H1 (cell line): ENCODE measurements around the gene TBC1D9B. TPM values are rescaled to one million over a fixed set of nuclear protein-coding genes. Genes with fewer than 3 reads are reported as not detected.

Experiments used
- CTCF ChIA-PET: fragments of 300-600 bp; sonication (Branson Sonifier 250); formaldehyde crosslinking; loops from one replicate; lab custom pipeline; 2021; ENCODE audit not compliant: partially characterized antibody; lab: Charles Lee
- POLR2A ChIA-PET: fragments of 300-600 bp; sonication (Branson Sonifier 250); formaldehyde crosslinking; loops from one replicate; lab custom pipeline; 2021; ENCODE audit warnings: inconsistent platforms; ENCODE audit not compliant: partially characterized antibody; lab: Charles Lee
- DNase-seq, 2 experiments: peaks; one replicate each; pipeline versions ENCODE4 v3.0.0 to v3.0.0-alpha.2; 2010 to 2022; ENCODE audit warnings: low spot score in 2 of 2, low read depth in 1 of 2, mixed read lengths in 1 of 2
- FAIRE-seq: peaks from 2 replicates; lab custom pipeline; 2011; peaks lifted over from hg19 to GRCh38; lab: Jason Lieb, UNC
- H2AFZ ChIP-seq: 2 replicates; pipeline ENCODE4 v1.8.1; 2012; ENCODE audit warnings: low read length, inconsistent platforms
- H2AK5ac ChIP-seq: 2 replicates; pipeline ENCODE4 v1.6.1; 2013; ENCODE audit warnings: low read depth, low read length
- H2BK120ac ChIP-seq: replicated peaks from 2 replicates; pipeline ENCODE3; 2013; ENCODE audit warnings: low read depth, low read length, inconsistent platforms
- H2BK12ac ChIP-seq: 2 replicates; pipeline ENCODE4 v1.6.1; 2013; ENCODE audit warnings: low read depth, low read length
- H2BK15ac ChIP-seq: 2 replicates; pipeline ENCODE4 v1.6.1; 2013; ENCODE audit warnings: low read length
- H2BK20ac ChIP-seq: 2 replicates; pipeline ENCODE4 v1.6.1; 2013; ENCODE audit warnings: low read length
- H2BK5ac ChIP-seq: 2 replicates; pipeline ENCODE4 v1.6.1; 2013; ENCODE audit warnings: low read depth, low read length
- H3K14ac ChIP-seq: 2 replicates; pipeline ENCODE4 v1.6.1; 2013; ENCODE audit warnings: inconsistent platforms; ENCODE audit not compliant: insufficient read length
- H3K18ac ChIP-seq: 2 replicates; pipeline ENCODE4 v1.6.1; 2013; ENCODE audit warnings: low read length; ENCODE audit errors: extremely low read depth
- H3K23ac ChIP-seq: 2 replicates; pipeline ENCODE4 v1.6.1; 2013; ENCODE audit warnings: inconsistent platforms; ENCODE audit not compliant: insufficient read length
- H3K23me2 ChIP-seq: 2 replicates; pipeline ENCODE4 v1.6.1; 2013; ENCODE audit warnings: low read depth, low read length
- H3K27ac ChIP-seq: 2 replicates; pipeline ENCODE4 v1.6.1; 2011; ENCODE audit warnings: low read depth, low read length, inconsistent platforms
- H3K27me3 ChIP-seq, 4 experiments: replicated peaks in 1 of 4; 1 replicate in 1 of 4; 2 replicates in 3 of 4; pipeline versions ENCODE4 v1.6.1 to v1.8.1; 2011 to 2013; ENCODE audit warnings: low read length in 3 of 4, mild to moderate bottlenecking in 3 of 4, inconsistent platforms in 2 of 4, mixed read lengths in 2 of 4, moderate library complexity in 1 of 4; ENCODE audit not compliant: control insufficient read depth in 3 of 4, insufficient read depth in 3 of 4; ENCODE audit errors: extremely low read depth in 1 of 4
- H3K36me3 ChIP-seq, 4 experiments: 2 replicates each; pipeline versions ENCODE4 v1.6.1 to v1.8.1; 2011 to 2013; ENCODE audit warnings: mild to moderate bottlenecking in 4 of 4, low read length in 3 of 4, moderate library complexity in 2 of 4, control low read depth in 1 of 4, inconsistent platforms in 1 of 4; ENCODE audit not compliant: insufficient read depth in 4 of 4, control insufficient read depth in 2 of 4
- H3K4ac ChIP-seq: replicated peaks from 2 replicates; pipeline ENCODE3; 2013; ENCODE audit warnings: low read length, low read depth, mixed read lengths, inconsistent platforms; ENCODE audit not compliant: insufficient read length
- H3K4me1 ChIP-seq, 4 experiments: replicated peaks in 1 of 4; 1 replicate in 1 of 4; 2 replicates in 3 of 4; pipeline versions ENCODE4 v1.6.1 to v1.8.1; 2011 to 2013; ENCODE audit warnings: low read length in 3 of 4, inconsistent platforms in 2 of 4, mixed read lengths in 1 of 4; ENCODE audit not compliant: insufficient read depth in 4 of 4, control insufficient read depth in 3 of 4
- H3K4me2 ChIP-seq, 2 experiments: 2 replicates each; pipeline versions ENCODE4 v1.6.1 to v1.8.1; 2011 to 2013; ENCODE audit warnings: low read depth in 2 of 2, low read length in 2 of 2, control low read depth in 1 of 2, inconsistent platforms in 1 of 2, mild to moderate bottlenecking in 1 of 2; ENCODE audit not compliant: insufficient read depth in 1 of 2
- H3K4me3 ChIP-seq, 4 experiments: fragments of 200-600, 300-600 bp in 1 of 4; sonication (generic), shearing (Covaris generic), sonication (Bioruptor Twin) in 1 of 4; 2 replicates each; pipeline versions ENCODE4 v1.5.1 to v1.8.1; 2011 to 2016; ENCODE audit warnings: low read length in 4 of 4, low read depth in 3 of 4, control low read depth in 2 of 4, inconsistent platforms in 2 of 4, mild to moderate bottlenecking in 2 of 4, mixed read lengths in 1 of 4, moderate library complexity in 1 of 4; ENCODE audit not compliant: insufficient read depth in 2 of 4; ENCODE audit errors: extremely low read depth in 1 of 4
- H3K56ac ChIP-seq: replicated peaks from 2 replicates; pipeline ENCODE3; 2013; ENCODE audit warnings: low read depth, mild to moderate bottlenecking, mixed read lengths, low read length, inconsistent platforms; ENCODE audit not compliant: insufficient read length
- H3K79me1 ChIP-seq: 2 replicates; pipeline ENCODE4 v1.6.1; 2013; ENCODE audit warnings: low read depth, low read length, control low read depth
- H3K79me2 ChIP-seq, 2 experiments: 2 replicates each; pipeline versions ENCODE4 v1.6.1 to v1.8.1; 2012 to 2013; ENCODE audit warnings: low read length in 2 of 2, mild to moderate bottlenecking in 2 of 2, inconsistent platforms in 1 of 2; ENCODE audit not compliant: insufficient read depth in 2 of 2, control insufficient read depth in 1 of 2
- H3K9ac ChIP-seq, 4 experiments: replicated peaks in 1 of 4; 1 replicate in 1 of 4; 2 replicates in 3 of 4; pipeline versions ENCODE4 v1.6.1 to v1.8.1; 2011 to 2013; ENCODE audit warnings: low read depth in 3 of 4, low read length in 3 of 4, control low read depth in 2 of 4, mild to moderate bottlenecking in 2 of 4, moderate library complexity in 2 of 4, inconsistent platforms in 1 of 4; ENCODE audit errors: extremely low read depth in 1 of 4
- H3K9me3 ChIP-seq, 2 experiments: 2 replicates each; pipeline versions ENCODE4 v1.6.1 to v1.8.1; 2012 to 2013; ENCODE audit warnings: mild to moderate bottlenecking in 2 of 2, moderate library complexity in 2 of 2, control low read depth in 1 of 2, inconsistent platforms in 1 of 2, low read depth in 1 of 2, low read length in 1 of 2, mixed read lengths in 1 of 2; ENCODE audit not compliant: insufficient read depth in 2 of 2
- H4K20me1 ChIP-seq, 2 experiments: replicated peaks in 1 of 2; 2 replicates each; pipeline versions ENCODE3 to v1.8.1; 2011 to 2013; ENCODE audit warnings: inconsistent platforms in 2 of 2, low read length in 2 of 2, mild to moderate bottlenecking in 1 of 2; ENCODE audit not compliant: insufficient read depth in 2 of 2, control insufficient read depth in 1 of 2
- H4K5ac ChIP-seq: 2 replicates; pipeline ENCODE4 v1.6.1; 2013; ENCODE audit warnings: low read length, low read depth, mixed read lengths, inconsistent platforms; ENCODE audit not compliant: insufficient read length
- H4K8ac ChIP-seq: 2 replicates; pipeline ENCODE4 v1.8.0; 2013; ENCODE audit warnings: mild to moderate bottlenecking, moderate library complexity, low read length, inconsistent platforms; ENCODE audit not compliant: insufficient read depth; ENCODE audit errors: extremely low read depth
- H4K91ac ChIP-seq: replicated peaks from 2 replicates; pipeline ENCODE3; 2013; ENCODE audit warnings: low read length, mixed read lengths, inconsistent platforms; ENCODE audit not compliant: insufficient read length
- CHD1 ChIP-seq: IDR thresholded peaks from 2 replicates; pipeline ENCODE4 v1.6.1; 2012; ENCODE audit warnings: low read depth, low read length, improper control_type of control experiment
- EZH2 ChIP-seq: fragments of 200-600 bp; sonication (generic); IDR thresholded peaks from 2 replicates; pipeline ENCODE4 v1.7.1; 2012; ENCODE audit warnings: low read depth, mild to moderate bottlenecking, moderate library complexity, low read length, inconsistent platforms; ENCODE audit not compliant: severe bottlenecking
- HDAC6 ChIP-seq: IDR thresholded peaks from one replicate; pipeline ENCODE4 v1.7.1; 2012; ENCODE audit warnings: low read depth, mild to moderate bottlenecking, inconsistent platforms, low read length, moderate library complexity
- KDM1A ChIP-seq: fragments of 200-600, 300-600 bp; sonication (generic); IDR thresholded peaks from 2 replicates; pipeline ENCODE4 v1.7.1; 2016; ENCODE audit warnings: mild to moderate bottlenecking, low read length, borderline replicate concordance
- MAX ChIP-seq: IDR thresholded peaks from 2 replicates; pipeline ENCODE4 v1.6.1; 2012; ENCODE audit warnings: inconsistent platforms
- NRF1 ChIP-seq: IDR thresholded peaks from 2 replicates; pipeline ENCODE4 v1.6.1; 2011; ENCODE audit warnings: mild to moderate bottlenecking, low read depth, low read length, improper control_type of control experiment
- POLR2A ChIP-seq, 2 experiments: IDR thresholded peaks; 1 replicate in 1 of 2; 2 replicates in 1 of 2; pipeline ENCODE4 v1.6.1; 2011; ENCODE audit warnings: low read depth in 2 of 2, low read length in 2 of 2, mild to moderate bottlenecking in 2 of 2; ENCODE audit errors: control extremely low read depth in 1 of 2
- RNF2 ChIP-seq: fragments of 200-900, 300-1000 bp; sonication (generic); IDR thresholded peaks from 2 replicates; pipeline ENCODE4 v1.7.1; 2016; ENCODE audit warnings: borderline replicate concordance, low read depth, mild to moderate bottlenecking, antibody characterized with exemption, low read length; ENCODE audit not compliant: poor library complexity, severe bottlenecking; ENCODE audit errors: missing control alignments
- SUZ12 ChIP-seq: fragments of 200-600 bp; sonication (generic); IDR thresholded peaks from 2 replicates; pipeline ENCODE4 v1.6.1; 2012; ENCODE audit warnings: mild to moderate bottlenecking, inconsistent platforms, low read length, moderate library complexity, mixed read lengths
- TAF7 ChIP-seq: optimal IDR thresholded peaks from 2 replicates; pipeline ENCODE3; 2011; ENCODE audit warnings: low read depth, mild to moderate bottlenecking, inconsistent platforms, low read length, moderate library complexity, borderline replicate concordance
- YY1 ChIP-seq: IDR thresholded peaks from 2 replicates; pipeline ENCODE4 v1.6.1; 2011; ENCODE audit warnings: low read depth, mild to moderate bottlenecking, low read length
- WGBS, 2 experiments: shearing (Covaris generic) in 1 of 2; methylation state at CpG; one replicate each; pipeline versions ENCODE4 v1.1.6 to v1.1.7; 2013 to 2015; ENCODE audit warnings: low lambda C conversion rate in 2 of 2, mixed read lengths in 2 of 2, inconsistent platforms in 1 of 2, low coverage in 1 of 2, missing lambda C conversion rate in 1 of 2; ENCODE audit not compliant: insufficient replicate concordance in 2 of 2, insufficient coverage in 1 of 2, insufficient read length in 1 of 2; ENCODE audit errors: extremely low coverage in 1 of 2, missing lambda C conversion rate in 1 of 2; 5-methylcytosine and 5-hydroxymethylcytosine counted together
- polyA plus RNA-seq, 7 experiments: library from polyadenylated mRNA; depleted of rRNA in 3 of 7; stranded (reverse) in 5 of 7; unstranded in 2 of 7; fragments of >200 nt in 5 of 7; fragments of 200-250 nt in 2 of 7; gene quantifications; 1 replicate in 5 of 7; 2 replicates in 1 of 7; 4 replicates in 1 of 7; pipeline versions ENCODE4 v1.2.1 to v1.2.3, GENCODE V29; 2011 to 2013; ENCODE audit warnings: missing spikeins in 2 of 7, mixed read lengths in 2 of 7
- total RNA-seq: library from RNA; stranded (reverse); fragmentation: NEBNext Ultra II Directional; extraction: Animal tissue kit (Norgen Biotek cat#: 25700); gene quantifications from 2 replicates; pipeline ENCODE4 v1.2.1, GENCODE V29; 2021

TBC1D9B gene
- total and polyA plus RNA-seq, 2 of the 8 experiments (the other 6 are each of a cell fraction or from before 2014, with no cell fraction given): 33.6 to 57.1 TPM

- H4K20me1 ChIP-seq: peaks cover 0 to 5% of the 10 kb centered on the region in 2 experiments
- no peak overlapping the region for H3K4me3 ChIP-seq
- FAIRE-seq: no peak
- POLR2A ChIA-PET: interaction anchor here (0.5 to 1.0 kb wide), 3 partner anchors 8 to 505 kb away, joined by 3 to 4 read pairs (median 3); no protein-coding TSS in a partner anchor
- CTCF ChIA-PET: interaction anchor here (1.0 to 8.0 kb wide), 3 partner anchors 13 to 35 kb away, joined by 3 to 67 read pairs (median 3); no protein-coding TSS in a partner anchor
- no peak for DNase-seq
- H3K4ac ChIP-seq: no peak overlapping the region
- no peaks in the 10 kb centered on the region; a peak in 1 of 7 replicates for H3K4me1 ChIP-seq
- H3K9me3 ChIP-seq: peaks cover 4 to 5% of the 10 kb centered on the region in 2 experiments; a peak in 1 of 4 replicates
- no peak overlapping the region for H2BK5ac ChIP-seq
- no peak overlapping the region for H3K9ac ChIP-seq
- no peak overlapping the region for H3K4me2 ChIP-seq
- H3K18ac ChIP-seq: no peak overlapping the region
- no peak overlapping the region for H3K14ac ChIP-seq
- no peak overlapping the region for H3K27ac ChIP-seq
- no peak overlapping the region for H2BK12ac ChIP-seq
- H2BK120ac ChIP-seq: no peak overlapping the region
- no peak overlapping the region for H4K5ac ChIP-seq
- H3K79me1 ChIP-seq: no peaks in the 10 kb centered on the region
- no peak overlapping the region for H3K23ac ChIP-seq
- no peak overlapping the region for H2BK20ac ChIP-seq
- H3K23me2 ChIP-seq: no peaks in the 10 kb centered on the region
- WGBS, 2 experiments: 90% methylated on average over 6 of the region's 6 CpGs; no CpG with 5 or more reads in 1 of the 2 experiments
- H2AK5ac ChIP-seq: no peak overlapping the region
- no peak overlapping the region for H4K8ac ChIP-seq
- no peaks in the 10 kb centered on the region for H3K27me3 ChIP-seq
- no peak overlapping the region for H4K91ac ChIP-seq
- peaks cover 0 to 29% (median 11%) of the 10 kb centered on the region in 4 experiments; a peak in 6 of 8 replicates for H3K36me3 ChIP-seq
- H3K56ac ChIP-seq: no peak overlapping the region
- H2AFZ ChIP-seq: no peak overlapping the region
- H3K79me2 ChIP-seq: no peaks in the 10 kb centered on the region
- H2BK15ac ChIP-seq: no peak overlapping the region
- no peak for TF ChIP-seq POLR2A (IDR thresholded peaks at IDR 0.05; ENCODE audit: control extremely low read depth in 1 of 2, low read depth in 2 of 2, low read length in 2 of 2)
- TF ChIP-seq TAF7: no peak
- no peak for TF ChIP-seq RNF2
- no peak for TF ChIP-seq HDAC6
- TF ChIP-seq NRF1: no peak
- no peak for TF ChIP-seq YY1
- TF ChIP-seq MAX: no peak
- TF ChIP-seq SUZ12: no peak
- no peak for TF ChIP-seq KDM1A
- no peak for TF ChIP-seq EZH2
- TF ChIP-seq CHD1: no peak
Observed at GRCh38 chr5:179867079-179867465, 40.6 kb downstream of the TBC1D9B start.
